ENCODE data around the gene SRPK1. TPM values are rescaled to one million over a fixed set of nuclear protein-coding genes. Genes with fewer than 3 reads are reported as not detected.
"Not testable (repeated sequence)": the region's sequence is repeated elsewhere in the genome, so short reads cannot be mapped to it uniquely, and the experiment has no call there.

Gene SRPK1
- total RNA-seq, 2 donors from 2014 or later = 86.2 to 98.5 TPM

- H3K4me1 ChIP-seq (ENCODE audit: control insufficient read depth, insufficient read depth, low read length); H3K36me3 ChIP-seq (ENCODE audit: control insufficient read depth, insufficient read depth, low read length); H3K27ac Mint-ChIP-seq; H3K36me3 Mint-ChIP-seq (ENCODE audit: low read depth); H3K9me3 ChIP-seq (ENCODE audit: control insufficient read depth, low read length); DNase-seq; H3K4me3 ChIP-seq (ENCODE audit: low read length); H3K27me3 ChIP-seq (ENCODE audit: control insufficient read depth, insufficient read depth, low read length, poor library complexity, severe bottlenecking); H3K27ac ChIP-seq (ENCODE audit: low read depth, low read length); H3K4me1 Mint-ChIP-seq; H3K4me3 Mint-ChIP-seq; H3K27me3 Mint-ChIP-seq (ENCODE audit: insufficient read depth); H3K9ac ChIP-seq (ENCODE audit: extremely low read depth, low read length, poor library complexity, severe bottlenecking): not testable (repeated sequence)
- WGBS, 2 experiments (ENCODE audit: insufficient coverage in 1 of 2, insufficient read length in 1 of 2) = 83 to 95% methylated on average over 4 to 5 of the region's 5 CpGs
- peaks cover 39% of the 10 kb centered on the region for H3K9me3 Mint-ChIP-seq
Measured at GRCh38 chr6:35939259-35939658, 18.4 kb upstream of the SRPK1 start.

- no peaks in the 10 kb centered on the region for H3K36me3 Mint-ChIP-seq (ENCODE audit: low read depth)
- no peak overlapping the region for H3K27ac Mint-ChIP-seq
- 87 to 100% methylated on average over 1 of the region's 1 CpG for WGBS, 2 experiments (ENCODE audit: insufficient coverage in 1 of 2, insufficient read length in 1 of 2)
- H3K4me3 Mint-ChIP-seq = no peak overlapping the region
- H3K9me3 ChIP-seq (ENCODE audit: control insufficient read depth, low read length) = peaks cover 5% of the 10 kb centered on the region
- no peak overlapping the region for H3K4me3 ChIP-seq (ENCODE audit: low read length)
- H3K9me3 Mint-ChIP-seq = peaks cover 46% of the 10 kb centered on the region
- no peak for DNase-seq
- H3K27me3 ChIP-seq (ENCODE audit: control insufficient read depth, insufficient read depth, low read length, poor library complexity, severe bottlenecking) = no peaks in the 10 kb centered on the region
- H3K27ac ChIP-seq (ENCODE audit: low read depth, low read length) = no peak overlapping the region
- no peak for TF ChIP-seq CTCF (conservative IDR thresholded peaks at IDR 0.05)
- no peaks in the 10 kb centered on the region for H3K4me1 Mint-ChIP-seq
- peaks cover 13% of the 10 kb centered on the region for H3K27me3 Mint-ChIP-seq (ENCODE audit: insufficient read depth)
- no peak overlapping the region for H3K9ac ChIP-seq (ENCODE audit: extremely low read depth, low read length, poor library complexity, severe bottlenecking)
- no peaks in the 10 kb centered on the region for H3K4me1 ChIP-seq (ENCODE audit: control insufficient read depth, insufficient read depth, low read length)
- no peaks in the 10 kb centered on the region for H3K36me3 ChIP-seq (ENCODE audit: control insufficient read depth, insufficient read depth, low read length)
Measured at GRCh38 chr6:35936681-35937359, 15.9 kb upstream of the SRPK1 start.

GRCh38 chr6:35935469-35935868, 14.6 kb upstream of the SRPK1 start:
- Histone ChIP-seq H3K27ac (ENCODE audit: low read depth, low read length) (no peak overlapping the region), H3K9me3 (ENCODE audit: control insufficient read depth, low read length) (peaks cover 5% of the 10 kb centered on the region), H3K4me3 (ENCODE audit: low read length) (no peak overlapping the region), H3K36me3 (ENCODE audit: control insufficient read depth, insufficient read depth, low read length) (no peaks in the 10 kb centered on the region), H3K27me3 (ENCODE audit: control insufficient read depth, insufficient read depth, low read length, poor library complexity, severe bottlenecking) (no peaks in the 10 kb centered on the region), H3K9ac (ENCODE audit: extremely low read depth, low read length, poor library complexity, severe bottlenecking) (no peak overlapping the region), H3K4me1 (ENCODE audit: control insufficient read depth, insufficient read depth, low read length) (no peaks in the 10 kb centered on the region)
- no peak for DNase-seq
- 83 to 90% methylated on average over 3 to 5 of the region's 5 CpGs for WGBS, 2 experiments (ENCODE audit: insufficient coverage in 1 of 2, insufficient read length in 1 of 2)
- H3K27me3 Mint-ChIP-seq (ENCODE audit: insufficient read depth) = peaks cover 18% of the 10 kb centered on the region
- no peak overlapping the region for H3K4me3 Mint-ChIP-seq
- H3K27ac Mint-ChIP-seq = no peak overlapping the region
- peaks cover 5% of the 10 kb centered on the region for H3K4me1 Mint-ChIP-seq
- peaks cover 34% of the 10 kb centered on the region for H3K9me3 Mint-ChIP-seq
- H3K36me3 Mint-ChIP-seq (ENCODE audit: low read depth) = no peaks in the 10 kb centered on the region
- TF ChIP-seq CTCF (conservative IDR thresholded peaks at IDR 0.05) = no peak

GRCh38 chr6:35933844-35934243, 12.9 kb upstream of the SRPK1 start:
- peaks cover 23% of the 10 kb centered on the region for H3K27me3 Mint-ChIP-seq (ENCODE audit: insufficient read depth)
- TF ChIP-seq CTCF (conservative IDR thresholded peaks at IDR 0.05) = no peak
- peaks cover 19% of the 10 kb centered on the region for H3K9me3 Mint-ChIP-seq
- no peak overlapping the region for H3K27ac Mint-ChIP-seq
- Histone ChIP-seq H3K4me3 (ENCODE audit: low read length) (no peak overlapping the region), H3K27ac (ENCODE audit: low read depth, low read length) (no peak overlapping the region), H3K4me1 (ENCODE audit: control insufficient read depth, insufficient read depth, low read length) (no peaks in the 10 kb centered on the region), H3K27me3 (ENCODE audit: control insufficient read depth, insufficient read depth, low read length, poor library complexity, severe bottlenecking) (no peaks in the 10 kb centered on the region), H3K36me3 (ENCODE audit: control insufficient read depth, insufficient read depth, low read length) (no peaks in the 10 kb centered on the region), H3K9ac (ENCODE audit: extremely low read depth, low read length, poor library complexity, severe bottlenecking) (no peak overlapping the region), H3K9me3 (ENCODE audit: control insufficient read depth, low read length) (peaks cover 5% of the 10 kb centered on the region)
- peaks cover 5% of the 10 kb centered on the region for H3K4me1 Mint-ChIP-seq
- 74 to 80% methylated on average over 1 to 2 of the region's 2 CpGs for WGBS, 2 experiments (ENCODE audit: insufficient coverage in 1 of 2, insufficient read length in 1 of 2)
- no peaks in the 10 kb centered on the region for H3K36me3 Mint-ChIP-seq (ENCODE audit: low read depth)
- no peak for DNase-seq
- no peak overlapping the region for H3K4me3 Mint-ChIP-seq

GRCh38 chr6:35931873-35932272, 11.0 kb upstream of the SRPK1 start:
- Mint-ChIP-seq H3K4me3 (peak overlapping the region; percentile 52), H3K27me3 (ENCODE audit: insufficient read depth) (peaks cover 23% of the 10 kb centered on the region)
- H3K27ac ChIP-seq (ENCODE audit: low read depth, low read length); H3K9me3 Mint-ChIP-seq; H3K9me3 ChIP-seq (ENCODE audit: control insufficient read depth, low read length); H3K4me3 ChIP-seq (ENCODE audit: low read length); DNase-seq; H3K36me3 Mint-ChIP-seq (ENCODE audit: low read depth); H3K36me3 ChIP-seq (ENCODE audit: control insufficient read depth, insufficient read depth, low read length); H3K4me1 ChIP-seq (ENCODE audit: control insufficient read depth, insufficient read depth, low read length); H3K4me1 Mint-ChIP-seq; H3K9ac ChIP-seq (ENCODE audit: extremely low read depth, low read length, poor library complexity, severe bottlenecking); H3K27me3 ChIP-seq (ENCODE audit: control insufficient read depth, insufficient read depth, low read length, poor library complexity, severe bottlenecking); H3K27ac Mint-ChIP-seq: not testable (repeated sequence)
- WGBS, 2 experiments (ENCODE audit: insufficient coverage in 1 of 2, insufficient read length in 1 of 2) = 94 to 96% methylated on average over 3 to 9 of the region's 10 CpGs
